NT2/D1 (cell line): ENCODE data around the gene MAST1.
"Not testable (repeated sequence)": the region's sequence is repeated elsewhere in the genome, so short reads cannot be mapped to it uniquely, and the experiment has no call there.

Source experiments
- DNase-seq: peaks from one replicate; pipeline ENCODE4 v3.0.0-alpha.2; 2011; ENCODE audit warnings: low read depth, low spot score
- H3K27me3 ChIP-seq: 2 replicates; pipeline ENCODE4 v1.6.0; 2011; ENCODE audit warnings: mild to moderate bottlenecking; ENCODE audit not compliant: insufficient read length, insufficient read depth
- H3K36me3 ChIP-seq: 2 replicates; pipeline ENCODE4 v1.6.1; 2011; ENCODE audit warnings: mild to moderate bottlenecking, low read length, mixed read lengths; ENCODE audit not compliant: insufficient read depth, insufficient read length
- H3K4me1 ChIP-seq: 2 replicates; pipeline ENCODE4 v1.5.1; 2011; ENCODE audit not compliant: insufficient read depth, insufficient read length
- H3K4me3 ChIP-seq: 2 replicates; pipeline ENCODE4 v1.5.1; 2011; ENCODE audit warnings: low read depth; ENCODE audit not compliant: insufficient read length
- H3K9ac ChIP-seq: 2 replicates; pipeline ENCODE4 v1.6.0; 2011; ENCODE audit warnings: low read depth; ENCODE audit not compliant: insufficient read length
- H3K9me3 ChIP-seq: 2 replicates; pipeline ENCODE4 v1.5.1; 2011; ENCODE audit warnings: mild to moderate bottlenecking, low read length; ENCODE audit not compliant: insufficient read depth
- SUZ12 ChIP-seq: IDR thresholded peaks from 2 replicates; pipeline ENCODE4 v1.6.1; 2011; ENCODE audit not compliant: insufficient read length, insufficient read depth; ENCODE audit errors: extremely low read depth
- YY1 ChIP-seq: IDR thresholded peaks from 2 replicates; pipeline ENCODE4 v1.6.1; 2011; ENCODE audit not compliant: insufficient read length, insufficient read depth
- ZNF274 ChIP-seq: IDR thresholded peaks from 2 replicates; pipeline ENCODE4 v1.6.1; 2011; ENCODE audit warnings: mild to moderate bottlenecking, low read depth, low read length

Gene MAST1

GRCh38 chr19:12884202-12884601, 45.9 kb downstream of the MAST1 start:
- DNase-seq, result no peak
- H3K4me1 ChIP-seq, result peaks cover 3% of the 10 kb centered on the region
- H3K4me3 ChIP-seq, result no peak overlapping the region
- H3K27me3 ChIP-seq, result peaks cover 62% of the 10 kb centered on the region
- H3K9ac ChIP-seq, result no peak overlapping the region
- no peaks in the 10 kb centered on the region for H3K36me3 ChIP-seq
- peaks cover 16% of the 10 kb centered on the region for H3K9me3 ChIP-seq
- TF ChIP-seq YY1 (no peak), ZNF274 (no peak), SUZ12 (no peak)

DNA sequence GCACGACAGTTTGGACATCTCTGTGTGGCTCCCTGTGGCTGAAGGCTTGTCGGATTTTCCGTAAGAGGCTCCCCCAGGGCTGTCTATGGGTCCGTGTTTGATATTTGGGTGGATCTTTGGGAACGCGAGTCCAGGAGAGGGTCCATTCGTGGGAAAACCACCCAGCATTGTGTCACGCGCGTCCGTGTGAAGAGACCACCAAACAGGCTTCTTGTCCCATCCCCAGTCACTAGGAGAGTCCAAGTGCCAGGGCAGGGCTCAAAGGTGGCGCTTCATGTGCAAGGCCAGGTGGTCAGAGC, 46.3 kb downstream of the MAST1 start:
- H3K27me3 ChIP-seq, result peaks cover 62% of the 10 kb centered on the region
- no peak for TF ChIP-seq ZNF274
- TF ChIP-seq YY1, result no peak
- peaks cover 16% of the 10 kb centered on the region for H3K9me3 ChIP-seq
- DNase-seq, result no peak
- H3K9ac ChIP-seq, result peak overlapping the region; percentile 65
- H3K36me3 ChIP-seq, result no peaks in the 10 kb centered on the region
- peak overlapping the region; percentile 63 for H3K4me3 ChIP-seq
- H3K4me1 ChIP-seq, result peaks cover 3% of the 10 kb centered on the region

DNA sequence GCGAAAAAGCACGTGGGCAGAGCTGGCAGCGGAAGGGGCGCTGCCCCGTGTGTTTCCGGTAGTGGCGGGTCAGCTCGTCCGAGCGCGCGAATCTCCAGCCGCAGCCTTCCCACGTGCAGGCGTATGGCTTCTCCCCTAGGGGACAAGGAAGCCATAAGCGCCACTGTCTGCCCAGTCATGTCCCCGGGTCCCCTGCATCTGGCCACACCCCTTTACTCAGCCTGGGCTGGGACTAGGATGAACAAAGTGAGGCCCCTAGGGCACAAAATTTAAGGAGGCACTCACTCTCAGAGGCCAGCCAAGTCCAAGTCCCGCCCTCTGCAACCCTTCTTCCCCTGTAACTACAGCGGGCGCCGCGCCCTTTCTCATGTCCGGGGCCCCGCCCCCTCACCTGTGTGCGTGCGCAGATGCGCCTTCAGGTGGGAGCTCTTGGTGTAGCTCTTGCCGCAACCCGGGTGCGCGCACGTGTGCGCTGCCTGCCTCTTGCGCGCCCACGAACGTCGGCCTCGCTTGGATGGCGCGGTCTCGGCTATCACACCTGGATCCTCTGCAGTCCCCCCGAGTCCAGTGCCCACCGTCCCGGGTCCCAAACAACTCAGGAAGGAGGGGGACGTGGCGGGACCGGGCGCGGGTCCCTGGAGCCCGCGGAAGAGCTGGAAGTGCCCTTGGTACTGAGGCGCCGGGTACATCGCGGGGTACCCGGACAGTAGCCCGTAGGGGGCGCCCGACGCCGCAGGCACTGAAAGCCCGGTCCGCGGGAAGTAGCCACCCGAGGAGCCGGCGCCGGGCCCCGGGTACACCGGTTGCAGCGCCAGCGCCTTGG, 46.8 kb downstream of the MAST1 start:
- peak overlapping the region; percentile 73 for H3K9ac ChIP-seq
- DNase-seq, result peak; percentile 91
- H3K4me3 ChIP-seq, result peak overlapping the region; percentile 63

DNA sequence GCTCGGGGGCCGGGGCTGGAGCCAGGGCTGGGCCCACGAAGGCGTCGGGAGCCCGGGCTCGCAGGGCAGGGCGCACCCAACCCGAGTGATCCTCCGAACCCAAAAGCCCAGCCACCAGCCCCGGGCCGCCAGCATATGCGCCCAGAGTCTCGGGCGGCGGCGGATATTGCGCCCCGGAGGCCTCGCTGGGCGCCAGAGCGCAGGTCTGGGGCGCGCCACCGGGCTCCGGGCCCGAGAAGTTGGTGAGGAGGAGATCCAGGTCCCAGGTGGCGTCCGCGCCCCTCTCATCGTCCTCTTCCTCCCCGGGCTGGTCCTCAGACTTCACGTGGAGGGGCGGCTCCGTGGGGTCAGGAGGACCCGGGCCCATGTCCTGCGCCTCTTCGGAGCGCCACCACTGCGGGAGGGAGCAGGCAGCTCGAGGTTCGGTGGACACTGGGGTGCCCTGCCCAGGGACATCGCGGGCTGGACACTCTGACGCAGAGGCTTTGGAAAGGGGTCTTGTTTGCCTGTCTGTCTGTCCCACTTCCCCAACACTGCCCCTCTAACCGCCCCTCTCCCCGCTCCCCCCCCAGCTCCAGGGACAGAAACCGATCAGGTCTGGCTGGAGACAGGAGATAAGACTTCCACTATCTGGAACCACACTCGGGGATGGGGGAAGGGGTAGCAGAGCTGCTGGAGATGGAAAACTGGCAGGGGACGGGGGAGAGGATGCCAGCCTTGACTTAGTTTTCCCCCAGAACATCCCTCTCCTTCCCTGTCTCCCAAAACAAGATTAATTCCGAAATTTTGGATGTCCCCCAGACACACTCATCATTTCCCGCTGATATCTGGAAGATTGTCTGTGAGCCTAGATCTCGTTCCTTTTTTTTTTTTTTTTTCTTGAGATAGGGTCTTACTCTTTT, 47.7 kb downstream of the MAST1 start:
- no peak for TF ChIP-seq ZNF274
- Histone ChIP-seq H3K9ac (peak overlapping the region; percentile 73), H3K27me3 (peaks cover 52% of the 10 kb centered on the region), H3K4me1 (peaks cover 3% of the 10 kb centered on the region), H3K9me3 (peaks cover 16% of the 10 kb centered on the region), H3K4me3 (peak overlapping the region; percentile 63), H3K36me3 (no peaks in the 10 kb centered on the region)
- DNase-seq, result no peak

More for the DNA sequence above, 46.8 kb downstream of the MAST1 start:
- H3K36me3 ChIP-seq, result no peaks in the 10 kb centered on the region
- H3K27me3 ChIP-seq, result peaks cover 60% of the 10 kb centered on the region
- peaks cover 3% of the 10 kb centered on the region for H3K4me1 ChIP-seq
- peaks cover 16% of the 10 kb centered on the region for H3K9me3 ChIP-seq
- TF ChIP-seq ZNF274 (no peak), SUZ12 (no peak), YY1 (no peak)

DNA sequence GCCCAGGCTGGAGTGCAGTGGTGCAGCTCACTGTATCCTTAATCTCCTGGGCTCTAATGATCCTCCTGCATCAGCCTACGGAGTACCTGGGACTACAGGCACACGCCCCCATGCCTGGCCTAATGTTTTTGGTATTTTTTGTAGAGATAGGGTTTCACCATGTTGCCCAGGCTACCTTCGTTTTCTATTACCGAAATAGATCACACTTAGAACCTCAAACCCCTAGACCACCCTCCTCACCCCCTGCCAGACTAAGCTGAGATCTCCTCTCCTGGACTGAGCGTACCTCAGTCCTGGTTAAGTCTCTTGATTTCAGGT, 48.3 kb downstream of the MAST1 start:
- H3K4me1 ChIP-seq, result peaks cover 5% of the 10 kb centered on the region
- H3K36me3 ChIP-seq, result no peaks in the 10 kb centered on the region
- H3K4me3 ChIP-seq, result no peak overlapping the region
- DNase-seq, result no peak
- H3K9ac ChIP-seq, result no peak overlapping the region
- H3K27me3 ChIP-seq, result peaks cover 50% of the 10 kb centered on the region
- peaks cover 16% of the 10 kb centered on the region for H3K9me3 ChIP-seq
- TF ChIP-seq YY1 (no peak), ZNF274 (no peak), SUZ12 (no peak)

- Histone ChIP-seq H3K4me3 (peak within 1 kb of the TSS; percentile 63), H3K27me3 (peaks cover 50% of the 10 kb centered on the region), H3K4me1 (peaks cover 8% of the 10 kb centered on the region), H3K9me3 (peaks cover 16% of the 10 kb centered on the region), H3K9ac (peak within 1 kb of the TSS; percentile 73), H3K36me3 (no peaks in the 10 kb centered on the region)
- no peak for DNase-seq
- TF ChIP-seq YY1 (no peak), SUZ12 (no peak), ZNF274 (no peak)
Measured at GRCh38 chr19:12886969-12887747, 48.8 kb downstream of the MAST1 start, which contains the start of gene KLF1. Gene KLF1, minus strand, starts transcription at chr19:12887201. Its CDS starts 61 bp downstream, at chr19:12887140.

DNA sequence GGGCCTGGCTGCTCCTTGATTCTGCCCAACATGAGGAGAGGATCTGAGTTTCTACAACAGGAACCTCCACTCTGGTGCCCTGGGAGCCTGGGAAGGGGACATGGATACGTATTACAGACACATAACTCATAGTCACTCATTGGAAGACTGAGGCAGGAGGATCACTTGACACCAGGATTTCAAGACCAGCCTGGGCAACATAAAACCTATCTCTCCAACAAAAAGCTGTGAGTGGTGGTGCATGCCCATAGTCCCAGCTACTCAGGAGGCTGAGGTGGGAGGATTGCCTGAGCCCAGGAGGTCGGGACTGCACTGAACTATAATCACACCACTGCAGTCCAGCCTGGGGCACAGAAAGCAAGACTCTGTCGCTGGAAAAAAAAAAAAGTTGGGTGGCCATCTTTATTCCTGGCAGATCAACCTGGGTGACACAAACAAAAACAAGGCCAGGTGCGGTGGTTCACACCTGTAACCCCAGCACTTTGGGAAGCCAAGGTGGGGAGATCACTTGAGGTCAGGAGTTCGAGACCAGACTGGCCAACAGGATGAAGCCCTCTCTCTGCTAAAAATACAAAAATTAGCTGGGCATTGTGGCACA, 49.8 kb downstream of the MAST1 start:
- Histone ChIP-seq H3K27me3 (peaks cover 50% of the 10 kb centered on the region), H3K9me3 (peaks cover 16% of the 10 kb centered on the region), H3K4me3 (no peak overlapping the region), H3K9ac (no peak overlapping the region), H3K4me1 (peaks cover 8% of the 10 kb centered on the region), H3K36me3 (peaks cover 2% of the 10 kb centered on the region)
- TF ChIP-seq ZNF274, result no peak
- TF ChIP-seq SUZ12, result no peak
- no peak for TF ChIP-seq YY1
- no peak for DNase-seq

DNA sequence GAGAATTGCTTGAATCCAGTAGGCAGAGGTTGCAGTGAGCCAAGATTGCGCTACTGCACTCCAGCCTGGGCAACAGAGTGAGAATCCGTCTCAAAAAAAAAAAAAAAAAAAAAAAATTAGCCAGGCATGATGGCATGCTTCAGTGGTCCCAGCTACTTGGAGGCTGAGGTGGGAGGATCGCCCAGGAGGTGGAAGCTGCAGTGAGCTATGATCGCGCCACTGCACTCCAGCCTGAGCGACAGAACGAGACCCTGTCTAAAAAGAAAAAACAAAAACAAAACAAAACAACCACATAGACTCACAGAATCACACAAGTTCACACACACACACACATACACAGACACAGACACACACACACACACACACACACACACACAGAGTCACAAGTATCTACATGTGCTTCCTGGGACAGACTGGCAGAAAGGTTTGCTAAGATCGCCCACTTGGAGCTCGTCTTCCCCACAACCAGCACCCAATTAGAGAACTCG, 52.0 kb downstream of the MAST1 start:
- H3K9me3 ChIP-seq, DNase-seq, H3K4me1 ChIP-seq, H3K9ac ChIP-seq: not testable (repeated sequence)
- peaks cover 38% of the 10 kb centered on the region for H3K27me3 ChIP-seq
- peaks cover 20% of the 10 kb centered on the region for H3K36me3 ChIP-seq
- H3K4me3 ChIP-seq, result peak overlapping the region; percentile 9
